H9 (cell line): ENCODE results near the gene ZKSCAN5. TPM values are rescaled to one million over a fixed set of nuclear protein-coding genes. Genes with fewer than 3 reads are reported as not detected.

Experiments
- DNase-seq: peaks from one replicate; pipeline ENCODE4 v3.0.0-alpha.2; 2017
- H2AFZ ChIP-seq: one replicate; pipeline ENCODE4 v1.6.1; 2013; ENCODE audit warnings: mild to moderate bottlenecking, low read length, control low read depth, moderate library complexity
- H2AK5ac ChIP-seq: 2 replicates; pipeline ENCODE4 v1.6.1; 2013; ENCODE audit warnings: low read length, control low read depth, mixed read lengths; ENCODE audit not compliant: insufficient read length
- H2BK120ac ChIP-seq: one replicate; pipeline ENCODE4 v1.6.1; 2013; ENCODE audit warnings: low read depth, mild to moderate bottlenecking, low read length, control low read depth, inconsistent platforms; ENCODE audit not compliant: poor library complexity, severe bottlenecking
- H2BK12ac ChIP-seq: 2 replicates; pipeline ENCODE4 v1.6.1; 2013; ENCODE audit warnings: low read length, control low read depth, mixed read lengths, low read depth; ENCODE audit not compliant: insufficient read length
- H2BK15ac ChIP-seq: 2 replicates; pipeline ENCODE4 v1.6.1; 2013; ENCODE audit warnings: low read depth, low read length, control low read depth
- H2BK20ac ChIP-seq: one replicate; pipeline ENCODE4 v1.6.1; 2013; ENCODE audit warnings: low read depth, mild to moderate bottlenecking, low read length, control low read depth, inconsistent platforms; ENCODE audit not compliant: poor library complexity, severe bottlenecking
- H2BK5ac ChIP-seq: 2 replicates; pipeline ENCODE4 v1.6.1; 2013; ENCODE audit warnings: low read length, control low read depth, mixed read lengths; ENCODE audit not compliant: insufficient read length
- H3K14ac ChIP-seq: 2 replicates; pipeline ENCODE4 v1.6.1; 2013; ENCODE audit warnings: low read length, control low read depth; ENCODE audit not compliant: insufficient read depth
- H3K18ac ChIP-seq: 2 replicates; pipeline ENCODE4 v1.6.1; 2013; ENCODE audit warnings: low read depth, mild to moderate bottlenecking, mixed read lengths, low read length, control low read depth; ENCODE audit not compliant: insufficient read length
- H3K23ac ChIP-seq: 2 replicates; pipeline ENCODE4 v1.6.1; 2013; ENCODE audit warnings: low read length, control low read depth, mixed read lengths, low read depth; ENCODE audit not compliant: insufficient read length
- H3K23me2 ChIP-seq: 2 replicates; pipeline ENCODE4 v1.6.1; 2013; ENCODE audit warnings: low read depth, mild to moderate bottlenecking, mixed read lengths, low read length, control low read depth; ENCODE audit not compliant: insufficient read length, poor library complexity, severe bottlenecking
- H3K27ac ChIP-seq: 2 replicates; pipeline ENCODE4 v1.5.1; 2013; ENCODE audit warnings: low read length, control low read depth, mixed read lengths, low read depth; ENCODE audit not compliant: insufficient read length
- H3K27me3 ChIP-seq: 2 replicates; pipeline ENCODE4 v1.6.1; 2013; ENCODE audit warnings: low read length, control low read depth, inconsistent platforms; ENCODE audit not compliant: insufficient read depth
- H3K4ac ChIP-seq: 2 replicates; pipeline ENCODE4 v1.6.1; 2013; ENCODE audit warnings: low read depth, mild to moderate bottlenecking, control low read depth, inconsistent platforms, low read length, moderate library complexity
- H3K4me1 ChIP-seq: 2 replicates; pipeline ENCODE4 v1.6.1; 2013; ENCODE audit warnings: low read length, control low read depth, inconsistent platforms; ENCODE audit not compliant: insufficient read depth
- H3K4me2 ChIP-seq: 2 replicates; pipeline ENCODE4 v1.6.1; 2013; ENCODE audit warnings: low read length, control low read depth, mixed read lengths; ENCODE audit not compliant: insufficient read length, insufficient read depth
- H3K56ac ChIP-seq: 2 replicates; pipeline ENCODE4 v1.6.1; 2013; ENCODE audit warnings: low read depth, mild to moderate bottlenecking, mixed read lengths, low read length, control low read depth; ENCODE audit not compliant: insufficient read length
- H3K79me1 ChIP-seq: 2 replicates; pipeline ENCODE4 v1.6.1; 2013; ENCODE audit warnings: low read depth, mild to moderate bottlenecking, moderate library complexity, low read length, control low read depth, inconsistent platforms; ENCODE audit not compliant: insufficient read depth, poor library complexity, severe bottlenecking
- H3K79me2 ChIP-seq: 2 replicates; pipeline ENCODE4 v1.6.1; 2013; ENCODE audit warnings: low read length, control low read depth, inconsistent platforms; ENCODE audit not compliant: insufficient read depth
- H3K9ac ChIP-seq: 2 replicates; pipeline ENCODE4 v1.6.1; 2013; ENCODE audit warnings: low read length, control low read depth, mixed read lengths; ENCODE audit not compliant: insufficient read length; ENCODE audit errors: extremely low read depth
- H3K9me3 ChIP-seq: one replicate; pipeline ENCODE4 v1.6.1; 2013; ENCODE audit warnings: low read depth, low read length, inconsistent platforms; ENCODE audit not compliant: control insufficient read depth
- H3T11ph ChIP-seq: one replicate; pipeline ENCODE4 v1.6.1; 2013; ENCODE audit warnings: mild to moderate bottlenecking, low read length, control low read depth, inconsistent platforms
- H4K20me1 ChIP-seq: one replicate; pipeline ENCODE4 v1.6.1; 2013; ENCODE audit not compliant: control insufficient read depth, insufficient read length, insufficient read depth
- H4K5ac ChIP-seq: 2 replicates; pipeline ENCODE4 v1.6.1; 2013; ENCODE audit warnings: low read depth, mild to moderate bottlenecking, mixed read lengths, low read length, control low read depth; ENCODE audit not compliant: insufficient read length
- H4K8ac ChIP-seq: replicated peaks from 2 replicates; pipeline ENCODE4 v1.6.1; 2013; ENCODE audit warnings: low read length, control low read depth, mixed read lengths, low read depth; ENCODE audit not compliant: insufficient read length
- H4K91ac ChIP-seq: 2 replicates; pipeline ENCODE4 v1.6.1; 2013; ENCODE audit warnings: low read depth, mild to moderate bottlenecking, moderate library complexity, mixed read lengths, low read length, control low read depth; ENCODE audit not compliant: insufficient read length
- H3K27ac Mint-ChIP-seq, 3 experiments: 2 replicates in 2 of 3; 3 replicates in 1 of 3; pipeline ENCODE4 v1.8.0; 2020 to 2021; ENCODE audit warnings: mixed read lengths in 3 of 3, mild to moderate bottlenecking in 1 of 3, moderate library complexity in 1 of 3
- H3K27me3 Mint-ChIP-seq: 2 replicates; pipeline ENCODE4 v1.8.0; 2021; ENCODE audit warnings: low read depth, mild to moderate bottlenecking, moderate library complexity, mixed read lengths
- H3K36me3 Mint-ChIP-seq, 3 experiments: 2 replicates in 2 of 3; 3 replicates in 1 of 3; pipeline ENCODE4 v1.8.0; 2020 to 2021; ENCODE audit warnings: low read depth in 3 of 3, mixed read lengths in 3 of 3; ENCODE audit not compliant: insufficient read depth in 1 of 3
- H3K4me1 Mint-ChIP-seq, 2 experiments: 2 replicates each; pipeline ENCODE4 v1.8.0; 2020; ENCODE audit warnings: mixed read lengths in 2 of 2
- H3K4me3 Mint-ChIP-seq, 2 experiments: 2 replicates in 1 of 2; 3 replicates in 1 of 2; pipeline ENCODE4 v1.8.0; 2020 to 2021; ENCODE audit warnings: mild to moderate bottlenecking in 2 of 2, mixed read lengths in 2 of 2, moderate library complexity in 1 of 2
- H3K9me3 Mint-ChIP-seq, 2 experiments: 2 replicates in 1 of 2; 3 replicates in 1 of 2; pipeline ENCODE4 v1.8.0; 2020; ENCODE audit warnings: mild to moderate bottlenecking in 2 of 2, mixed read lengths in 2 of 2, moderate library complexity in 1 of 2
- WGBS: extraction: QIAGEN DNeasy Blood & Tissue Kit; methylation state at CpG from one replicate; pipeline ENCODE4 v1.1.7; 2013; ENCODE audit warnings: missing lambda C conversion rate, low lambda C conversion rate, mixed read lengths; ENCODE audit not compliant: insufficient read length; ENCODE audit errors: extremely low coverage; 5-methylcytosine and 5-hydroxymethylcytosine counted together
- total RNA-seq: library from RNA; stranded (reverse); gene quantifications from 2 replicates; pipeline ENCODE4 v1.2.1, GENCODE V29; 2021
- TF ChIP-seq, protein P1 (sequence below): fragments of 200-600 bp; sonication (generic); conservative IDR thresholded peaks from 3 replicates; pipeline ENCODE4 v1.8.0; 2021; ENCODE audit warnings: antibody characterized with exemption, mild to moderate bottlenecking

Gene ZKSCAN5
- total RNA-seq, 1 experiment from 2014 or later = 16.6 TPM

DNA sequence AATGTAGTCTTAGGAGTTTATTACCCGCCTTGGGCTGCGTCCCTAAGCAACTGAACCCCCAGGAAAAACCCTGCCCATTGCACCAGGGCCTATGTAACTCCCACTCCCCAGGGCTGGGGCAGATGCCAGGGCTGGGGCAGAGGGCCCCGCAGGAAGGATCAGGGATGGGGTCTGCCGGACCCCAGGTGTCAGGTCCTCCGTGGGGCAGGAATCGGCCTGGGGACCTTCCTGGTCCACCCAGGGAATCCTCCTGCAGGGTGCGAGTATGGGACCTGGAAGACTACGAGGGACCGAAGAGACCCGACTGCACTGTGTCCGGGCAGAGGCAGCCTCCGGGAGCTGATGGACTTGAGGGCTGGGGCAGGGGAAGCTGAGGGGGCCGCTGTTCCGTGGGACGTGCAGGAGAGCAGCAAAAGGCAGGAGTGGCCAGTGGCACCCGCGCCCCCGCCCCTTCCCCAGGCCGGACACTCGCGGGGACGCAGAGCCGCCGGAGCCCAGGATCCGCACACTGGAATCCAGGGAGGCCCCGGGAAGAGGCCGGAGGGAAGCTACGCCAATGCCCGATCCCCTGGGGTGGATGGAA, 36.0 kb upstream of the ZKSCAN5 start:
- no CpG with 5 or more reads among the region's 29 CpGs for WGBS
- Histone ChIP-seq H2BK120ac (no peak overlapping the region), H3K14ac (no peak overlapping the region), H3K4me2 (no peak overlapping the region), H3K79me1 (peaks cover 3% of the 10 kb centered on the region), H3T11ph (no peak overlapping the region), H3K9me3 (no peaks in the 10 kb centered on the region), H3K9ac (no peak overlapping the region), H3K4me1 (no peaks in the 10 kb centered on the region; the same call in 1 of the 2 replicates), H4K5ac (no peak overlapping the region), H3K4ac (no peak overlapping the region), H3K23ac (no peak overlapping the region), H3K27ac (no peak overlapping the region), H2BK5ac (no peak overlapping the region), H2AK5ac (no peak overlapping the region), H2AFZ (no peak overlapping the region), H3K56ac (no peak overlapping the region), H3K23me2 (peaks cover 9% of the 10 kb centered on the region), H4K91ac (no peak overlapping the region), H3K18ac (no peak overlapping the region), H2BK15ac (no peak overlapping the region), H4K8ac (no peak overlapping the region), H3K79me2 (peaks cover 21% of the 10 kb centered on the region; the same call in 1 of the 2 replicates), H2BK12ac (no peak overlapping the region), H4K20me1 (no peaks in the 10 kb centered on the region), H2BK20ac (no peak overlapping the region), H3K27me3 (no peaks in the 10 kb centered on the region)
- Mint-ChIP-seq H3K4me1 (peaks cover 17 to 29% of the 10 kb centered on the region in 2 experiments), H3K36me3 (peaks cover 8 to 15% (median 9%) of the 10 kb centered on the region in 3 experiments), H3K27ac (no peak overlapping the region; a peak in 1 of 7 replicates), H3K9me3 (peaks cover 0 to 2% of the 10 kb centered on the region in 2 experiments; a peak in 1 of 5 replicates), H3K4me3 (peak overlapping the region; percentile 22 to 53; a peak in 4 of 5 replicates), H3K27me3 (peaks cover 2% of the 10 kb centered on the region)
- no peak for DNase-seq
- TF ChIP-seq, protein P1, sequence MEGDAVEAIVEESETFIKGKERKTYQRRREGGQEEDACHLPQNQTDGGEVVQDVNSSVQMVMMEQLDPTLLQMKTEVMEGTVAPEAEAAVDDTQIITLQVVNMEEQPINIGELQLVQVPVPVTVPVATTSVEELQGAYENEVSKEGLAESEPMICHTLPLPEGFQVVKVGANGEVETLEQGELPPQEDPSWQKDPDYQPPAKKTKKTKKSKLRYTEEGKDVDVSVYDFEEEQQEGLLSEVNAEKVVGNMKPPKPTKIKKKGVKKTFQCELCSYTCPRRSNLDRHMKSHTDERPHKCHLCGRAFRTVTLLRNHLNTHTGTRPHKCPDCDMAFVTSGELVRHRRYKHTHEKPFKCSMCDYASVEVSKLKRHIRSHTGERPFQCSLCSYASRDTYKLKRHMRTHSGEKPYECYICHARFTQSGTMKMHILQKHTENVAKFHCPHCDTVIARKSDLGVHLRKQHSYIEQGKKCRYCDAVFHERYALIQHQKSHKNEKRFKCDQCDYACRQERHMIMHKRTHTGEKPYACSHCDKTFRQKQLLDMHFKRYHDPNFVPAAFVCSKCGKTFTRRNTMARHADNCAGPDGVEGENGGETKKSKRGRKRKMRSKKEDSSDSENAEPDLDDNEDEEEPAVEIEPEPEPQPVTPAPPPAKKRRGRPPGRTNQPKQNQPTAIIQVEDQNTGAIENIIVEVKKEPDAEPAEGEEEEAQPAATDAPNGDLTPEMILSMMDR = no peak
